Measurements from ENCODE around the gene PRPF6. TPM values are rescaled to one million over a fixed set of nuclear protein-coding genes. Genes with fewer than 3 reads are reported as not detected.

PRPF6 gene
- total RNA-seq, 1 donor from 2014 or later: 54.8 TPM

- DNase-seq (ENCODE audit: low read depth in 2 of 2): peak in 1 of 2 donors; percentile 77
Measured at GRCh38 chr20:64045346-64046011, 64.5 kb downstream of the PRPF6 start.

GRCh38 chr20:64047046-64047389, 66.1 kb downstream of the PRPF6 start:
- DNase-seq (ENCODE audit: low read depth in 2 of 2): peak in 1 of 2 donors; percentile 52

GRCh38 chr20:64047968-64048401, 67.1 kb downstream of the PRPF6 start:
- DNase-seq (ENCODE audit: low read depth in 2 of 2): peak in 1 of 2 donors; percentile 45

- peak in 1 of 2 donors; percentile 60 for DNase-seq (ENCODE audit: low read depth in 2 of 2)
Measured at GRCh38 chr20:64048402-64049044, 67.6 kb downstream of the PRPF6 start.

GRCh38 chr20:64049060-64049877, 68.3 kb downstream of the PRPF6 start, which contains the start of gene SOX18:
Gene SOX18 (minus strand): TSS chr20:64049639. CDS start chr20:64049516, 123 bp downstream.
- DNase-seq (ENCODE audit: low read depth in 2 of 2): peak; percentile 85 to 93

- peak in 1 of 2 donors; percentile 64 for DNase-seq (ENCODE audit: low read depth in 2 of 2)
Measured at GRCh38 chr20:64049878-64050260, 68.9 kb downstream of the PRPF6 start.

GRCh38 chr20:64050261-64051032, 69.5 kb downstream of the PRPF6 start:
- peak in 1 of 2 donors; percentile 55 for DNase-seq (ENCODE audit: low read depth in 2 of 2)

- DNase-seq (ENCODE audit: low read depth in 2 of 2): no peak
Measured at GRCh38 chr20:64051033-64051452, 70.1 kb downstream of the PRPF6 start.

- peak; percentile 62 to 93 for DNase-seq (ENCODE audit: low read depth in 2 of 2)
Measured at GRCh38 chr20:64051561-64052325, 70.8 kb downstream of the PRPF6 start.

- DNase-seq (ENCODE audit: low read depth in 2 of 2): no peak
Measured at GRCh38 chr20:64052326-64052722, 71.4 kb downstream of the PRPF6 start.

- DNase-seq (ENCODE audit: low read depth in 2 of 2): peak in 1 of 2 donors; percentile 50
Measured at GRCh38 chr20:64052987-64053840, 72.3 kb downstream of the PRPF6 start.

- peak; percentile 92 to 98 for DNase-seq (ENCODE audit: low read depth in 2 of 2)
Measured at GRCh38 chr20:64053841-64054661, 73.1 kb downstream of the PRPF6 start.

- no peak for DNase-seq (ENCODE audit: low read depth in 2 of 2)
Measured at GRCh38 chr20:64055396-64055892, 74.5 kb downstream of the PRPF6 start.

- peak; percentile 64 to 96 for DNase-seq (ENCODE audit: low read depth in 2 of 2)
Measured at GRCh38 chr20:64055893-64056638, 75.1 kb downstream of the PRPF6 start.

GRCh38 chr20:64056639-64056888, 75.6 kb downstream of the PRPF6 start:
- peak in 1 of 2 donors; percentile 95 for DNase-seq (ENCODE audit: low read depth in 2 of 2)

- DNase-seq (ENCODE audit: low read depth in 2 of 2): peak; percentile 49 to 85
Measured at GRCh38 chr20:64056889-64057627, 76.1 kb downstream of the PRPF6 start.

Data from lung microvascular endothelial cell (primary cell).